ENCODE measurements around the gene STK10. TPM values are rescaled to one million over a fixed set of nuclear protein-coding genes. Genes with fewer than 3 reads are reported as not detected.

Gene STK10
- total and polyA plus RNA-seq, 11 donors, result 5.5 to 52.9 (median 10.2) TPM

GRCh38 chr5:172046593-172046992, 141.4 kb downstream of the STK10 start:
- 95 to 97% (median 96%) methylated on average over 4 of the region's 4 CpGs for WGBS, 4 donors
- no peak for ATAC-seq

GRCh38 chr5:172045315-172045632, 142.8 kb downstream of the STK10 start:
- intact Hi-C loops (cut with DNase I), result loop anchor here in 5 of 10 donors (5.0 to 10.0 kb wide), 3 partner anchors 38 to 630 kb away; partner anchors contain the start of genes FGF18 (in 3 of the 5) and FBXW11 (in 1 of the 5)
- no peak for ATAC-seq

More at GRCh38 chr5:172046593-172046992, 141.4 kb downstream of the STK10 start:
- Histone ChIP-seq H3K4me3 (no peak overlapping the region), H3K27me3 (no peaks in the 10 kb centered on the region), H3K36me3 (peaks cover 0 to 80% (median 26%) of the 10 kb centered on the region in 9 donors), H3K9me3 (no peaks in the 10 kb centered on the region), H3K4me1 (peaks cover 0 to 26% (median 6%) of the 10 kb centered on the region in 12 donors), H3K27ac (no peak overlapping the region)
- intact Hi-C loops (cut with DNase I), result loop anchor here in 5 of 10 donors (5.0 to 10.0 kb wide), 3 partner anchors 39 to 632 kb away; partner anchors contain the start of genes FGF18 (in 3 of the 5) and FBXW11 (in 1 of the 5)
- TF ChIP-seq POLR2A (IDR thresholded peaks at IDR 0.05), result no peak
- no peak for TF ChIP-seq CTCF (IDR thresholded peaks at IDR 0.05)
- no peak for DNase-seq

GRCh38 chr5:172044631-172045314, 143.3 kb downstream of the STK10 start:
- WGBS, 4 donors, result 85 to 93% (median 90%) methylated on average over 14 of the region's 14 CpGs
- TF ChIP-seq POLR2A (IDR thresholded peaks at IDR 0.05) (no peak), CTCF (IDR thresholded peaks at IDR 0.05) (no peak)
- DNase-seq, result no peak
- intact Hi-C loops (cut with DNase I), result loop anchor here in 6 of 10 donors (5.0 to 10.0 kb wide), 4 partner anchors 37 to 630 kb away; partner anchors contain the start of genes FGF18 (in 3 of the 6) and FBXW11 (in 1 of the 6)
- Histone ChIP-seq H3K27me3 (no peaks in the 10 kb centered on the region), H3K4me3 (no peak overlapping the region), H3K4me1 (peaks cover 0 to 16% (median 5%) of the 10 kb centered on the region in 12 donors), H3K27ac (no peak overlapping the region), H3K36me3 (peaks cover 0 to 62% (median 16%) of the 10 kb centered on the region in 9 donors), H3K9me3 (no peaks in the 10 kb centered on the region)
- no peak for ATAC-seq

More at GRCh38 chr5:172045315-172045632, 142.8 kb downstream of the STK10 start:
- Histone ChIP-seq H3K36me3 (peaks cover 0 to 67% (median 19%) of the 10 kb centered on the region in 9 donors), H3K4me1 (peaks cover 0 to 17% (median 4%) of the 10 kb centered on the region in 12 donors), H3K27ac (no peak overlapping the region), H3K4me3 (no peak overlapping the region), H3K27me3 (no peaks in the 10 kb centered on the region), H3K9me3 (no peaks in the 10 kb centered on the region)
- WGBS, 4 donors, result 78 to 87% (median 83%) methylated on average over 7 of the region's 7 CpGs
- no peak for DNase-seq
- TF ChIP-seq POLR2A (IDR thresholded peaks at IDR 0.05) (no peak), CTCF (IDR thresholded peaks at IDR 0.05) (no peak)

- H3K4me1 ChIP-seq, result peaks cover 0 to 14% (median 3%) of the 10 kb centered on the region in 12 donors
- DNase-seq, result no peak
- no peaks in the 10 kb centered on the region for H3K27me3 ChIP-seq
- TF ChIP-seq CTCF (IDR thresholded peaks at IDR 0.05) (no peak), POLR2A (IDR thresholded peaks at IDR 0.05) (no peak)
- ATAC-seq, result peak in 3 of 4 donors; percentile 5 to 28 (median 8)
- no peak overlapping the region for H3K4me3 ChIP-seq
- H3K36me3 ChIP-seq, result peaks cover 0 to 53% (median 10%) of the 10 kb centered on the region in 9 donors
- H3K9me3 ChIP-seq, result no peaks in the 10 kb centered on the region
- WGBS, 4 donors, result 82 to 95% (median 90%) methylated on average over 12 to 13 of the region's 13 CpGs
- intact Hi-C loops (cut with DNase I), result loop anchor here in 6 of 10 donors (5.0 to 10.0 kb wide), 3 partner anchors 132 to 629 kb away; partner anchors contain the start of gene FGF18 (in 3 of the 6)
- H3K27ac ChIP-seq, result no peak overlapping the region
These were observed 144.2 kb downstream of the STK10 start for GRCh38 chr5:172043865-172044264.
